ENCODE measurements around the gene ACAP1. TPM values are rescaled to one million over a fixed set of nuclear protein-coding genes. Genes with fewer than 3 reads are reported as not detected.

ACAP1 gene
- polyA plus RNA-seq, 1 donor (not counting 4 experiments of a cell fraction or from before 2014, with no cell fraction given): 1.7 TPM

DNA sequence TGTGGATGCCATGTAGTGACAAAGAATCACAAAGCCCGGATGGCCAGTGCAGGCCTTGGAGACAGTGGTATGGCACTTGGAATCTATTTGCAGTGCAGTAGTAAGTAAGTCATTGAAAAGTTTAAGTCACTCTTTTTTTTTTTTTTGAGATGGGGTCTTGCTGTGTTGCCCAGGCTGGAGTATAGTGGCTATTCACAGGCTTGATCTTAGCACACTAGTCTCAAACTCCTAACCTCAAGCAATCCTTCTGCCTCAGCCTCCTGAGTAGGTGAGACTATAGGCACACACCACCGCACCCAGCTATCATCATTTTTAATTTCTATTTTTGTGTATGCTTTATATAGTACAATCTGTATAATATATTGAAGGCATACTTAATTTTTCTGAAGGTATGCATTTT, 62.3 kb downstream of the ACAP1 start:
- Histone ChIP-seq H3K27ac (ENCODE audit: control insufficient read depth, insufficient read depth, low read length) (no peak overlapping the region), H3K4me1 (ENCODE audit: control insufficient read depth, extremely low read depth, insufficient read depth, low read length) (peaks cover 11% of the 10 kb centered on the region), H4K20me1 (ENCODE audit: control insufficient read depth, extremely low read depth, insufficient read depth, low read length) (no peaks in the 10 kb centered on the region), H3K9me3 (ENCODE audit: control insufficient read depth, low read depth, low read length) (no peaks in the 10 kb centered on the region), H3K9me1 (ENCODE audit: control insufficient read depth, extremely low read depth, insufficient read depth, low read length) (peaks cover 3% of the 10 kb centered on the region), H3K4me3 (ENCODE audit: control insufficient read depth in 2 of 3, extremely low read depth in 1 of 3, insufficient read depth in 2 of 3, low read depth in 1 of 3, low read length in 3 of 3) (no peak overlapping the region), H3K79me2 (ENCODE audit: control insufficient read depth, insufficient read depth, low read length) (peaks cover 10% of the 10 kb centered on the region), H2AFZ (ENCODE audit: control insufficient read depth, low read length) (no peak overlapping the region), H3K4me2 (ENCODE audit: control insufficient read depth, extremely low read depth, insufficient read depth, low read depth, low read length) (no peak overlapping the region), H3K27me3 (ENCODE audit: control insufficient read depth, extremely low read depth, insufficient read depth, low read length) (no peaks in the 10 kb centered on the region), H3K36me3 (ENCODE audit: control insufficient read depth in 2 of 2, extremely low read depth in 1 of 2, insufficient read depth in 2 of 2, low read length in 2 of 2) (no peaks in the 10 kb centered on the region), H3K9ac (ENCODE audit: control insufficient read depth, extremely low read depth, insufficient read depth, low read length) (no peak overlapping the region)
- no peak for FAIRE-seq
- no peak for TF ChIP-seq EZH2 (IDR thresholded peaks at IDR 0.05; ENCODE audit: low read length)
- TF ChIP-seq, protein P1, sequence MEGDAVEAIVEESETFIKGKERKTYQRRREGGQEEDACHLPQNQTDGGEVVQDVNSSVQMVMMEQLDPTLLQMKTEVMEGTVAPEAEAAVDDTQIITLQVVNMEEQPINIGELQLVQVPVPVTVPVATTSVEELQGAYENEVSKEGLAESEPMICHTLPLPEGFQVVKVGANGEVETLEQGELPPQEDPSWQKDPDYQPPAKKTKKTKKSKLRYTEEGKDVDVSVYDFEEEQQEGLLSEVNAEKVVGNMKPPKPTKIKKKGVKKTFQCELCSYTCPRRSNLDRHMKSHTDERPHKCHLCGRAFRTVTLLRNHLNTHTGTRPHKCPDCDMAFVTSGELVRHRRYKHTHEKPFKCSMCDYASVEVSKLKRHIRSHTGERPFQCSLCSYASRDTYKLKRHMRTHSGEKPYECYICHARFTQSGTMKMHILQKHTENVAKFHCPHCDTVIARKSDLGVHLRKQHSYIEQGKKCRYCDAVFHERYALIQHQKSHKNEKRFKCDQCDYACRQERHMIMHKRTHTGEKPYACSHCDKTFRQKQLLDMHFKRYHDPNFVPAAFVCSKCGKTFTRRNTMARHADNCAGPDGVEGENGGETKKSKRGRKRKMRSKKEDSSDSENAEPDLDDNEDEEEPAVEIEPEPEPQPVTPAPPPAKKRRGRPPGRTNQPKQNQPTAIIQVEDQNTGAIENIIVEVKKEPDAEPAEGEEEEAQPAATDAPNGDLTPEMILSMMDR (optimal IDR thresholded peaks at IDR 0.05 in 1 of 3, IDR thresholded peaks at IDR 0.05 in 1 of 3, conservative IDR thresholded peaks at IDR 0.05 in 1 of 3; ENCODE audit: extremely low read depth in 1 of 3, insufficient read depth in 2 of 3, low read length in 3 of 3): no peak
- dilution Hi-C loops (cut with MboI; ENCODE audit: extremely low pct_ligation_motif_present, low sequenced_read_pairs): no loop called here
- DNase-seq (ENCODE audit: low read depth, low spot score): no peak

Small RNAs within 50 kb of the gene (small RNA-seq; reads per million reads assigned to genes)
- gene AC026954.2 (ENCODE audit: insufficient read length in 3 of 3, low read depth in 3 of 3, low replicate concordance in 1 of 3): 0 reads per million in 3 experiments

Other genes starting within 250 kb of the ACAP1 start
- not detected in 3 replicates for gene ASGR2, start 221.7 kb upstream of the ACAP1 start, polyA plus RNA-seq
- 0.12 to 0.22 TPM (median 0.18 TPM) in 3 replicates for gene ASGR1, start 157.2 kb upstream of the ACAP1 start, polyA plus RNA-seq
- 4.5 to 7.2 TPM (median 5.5 TPM) in 3 replicates for gene DLG4, start 116.7 kb upstream of the ACAP1 start, polyA plus RNA-seq
- 300 to 633 TPM (median 301 TPM) in 3 replicates for gene ACADVL, start 116.6 kb upstream of the ACAP1 start, polyA plus RNA-seq
- gene DVL2, start 102.0 kb upstream of the ACAP1 start, polyA plus RNA-seq: 3.7 to 6.3 TPM (median 4.7 TPM) in 3 replicates
- 52.8 to 61.6 TPM (median 55.3 TPM) in 3 replicates for gene PHF23, start 97.1 kb upstream of the ACAP1 start, polyA plus RNA-seq
- 271 to 416 TPM (median 391 TPM) in 3 replicates for gene GABARAP, start 94.1 kb upstream of the ACAP1 start, polyA plus RNA-seq
- gene CTDNEP1, start 84.8 kb upstream of the ACAP1 start, polyA plus RNA-seq: 60.8 to 143 TPM (median 66.2 TPM) in 3 replicates
- 19.4 to 24.9 TPM (median 21.4 TPM) in 3 replicates for gene ELP5, start 84.3 kb upstream of the ACAP1 start, polyA plus RNA-seq
- gene CLDN7, start 74.1 kb upstream of the ACAP1 start, polyA plus RNA-seq: 6.3 to 9.0 TPM (median 6.8 TPM) in 3 replicates
- gene SLC2A4, start 54.8 kb upstream of the ACAP1 start, polyA plus RNA-seq: 0.05 TPM in 1 of 3 replicates, not detected in the others
- gene YBX2, start 41.9 kb upstream of the ACAP1 start, polyA plus RNA-seq: 0.01 to 0.05 TPM (median 0.05 TPM) in 3 replicates
- 769 to 1,493 TPM (median 948 TPM) in 3 replicates for gene EIF5A, start 28.9 kb upstream of the ACAP1 start, polyA plus RNA-seq
- 20.7 to 54.1 TPM (median 24.7 TPM) in 3 replicates for gene GPS2, start 21.2 kb upstream of the ACAP1 start, polyA plus RNA-seq
- gene NEURL4, start 7.2 kb upstream of the ACAP1 start, polyA plus RNA-seq: 11.3 to 18.9 TPM (median 13.5 TPM) in 3 replicates
- gene KCTD11, start 15.6 kb downstream of the ACAP1 start, polyA plus RNA-seq: 17.5 to 33.7 TPM (median 18.5 TPM) in 3 replicates
- not detected in 3 replicates for gene TMEM95, start 18.6 kb downstream of the ACAP1 start, polyA plus RNA-seq
- 10.6 to 15.8 TPM (median 12.1 TPM) in 3 replicates for gene TNK1, start 44.6 kb downstream of the ACAP1 start, polyA plus RNA-seq
- gene PLSCR3, start 58.0 kb downstream of the ACAP1 start, polyA plus RNA-seq: 30.5 to 82.8 TPM (median 36.9 TPM) in 3 replicates
- gene TMEM256, start 67.6 kb downstream of the ACAP1 start, polyA plus RNA-seq: 68.1 to 131 TPM (median 90.1 TPM) in 3 replicates
- 2.5 to 4.9 TPM (median 4.8 TPM) in 3 replicates for gene NLGN2, start 71.3 kb downstream of the ACAP1 start, polyA plus RNA-seq
- not detected in 3 replicates for gene SPEM1, start 83.8 kb downstream of the ACAP1 start, polyA plus RNA-seq
- gene SPEM2, start 89.1 kb downstream of the ACAP1 start, polyA plus RNA-seq: not detected in 3 replicates
- gene SPEM3, start 92.3 kb downstream of the ACAP1 start, polyA plus RNA-seq: not detected in 3 replicates
- gene TMEM102, start 98.9 kb downstream of the ACAP1 start, polyA plus RNA-seq: 6.8 to 10.0 TPM (median 9.1 TPM) in 3 replicates
- gene FGF11, start 103.0 kb downstream of the ACAP1 start, polyA plus RNA-seq: 27.4 to 46.9 TPM (median 30.4 TPM) in 3 replicates
- 13.1 to 51.3 TPM (median 22.0 TPM) in 3 replicates for gene CHRNB1, start 108.5 kb downstream of the ACAP1 start, polyA plus RNA-seq
- gene ZBTB4, start 143.1 kb downstream of the ACAP1 start, polyA plus RNA-seq: 20.9 to 23.9 TPM (median 21.8 TPM) in 3 replicates
- gene SLC35G6, start 144.9 kb downstream of the ACAP1 start, polyA plus RNA-seq: not detected in 3 replicates
- gene POLR2A, start 147.8 kb downstream of the ACAP1 start, polyA plus RNA-seq: 8.3 to 24.3 TPM (median 17.5 TPM) in 3 replicates
- gene TNFSF12, start 212.5 kb downstream of the ACAP1 start, polyA plus RNA-seq: 0.39 to 1.5 TPM (median 1.0 TPM) in 3 replicates
- gene TNFSF13, start 222.2 kb downstream of the ACAP1 start, polyA plus RNA-seq: 2.4 to 5.7 TPM (median 3.9 TPM) in 3 replicates
- 98.9 to 110 TPM (median 99.1 TPM) in 3 replicates for gene SENP3, start 225.4 kb downstream of the ACAP1 start, polyA plus RNA-seq
- 12.2 to 26.6 TPM (median 14.0 TPM) in 3 replicates for gene CD68, start 243.1 kb downstream of the ACAP1 start, polyA plus RNA-seq
- 57.8 to 71.5 TPM (median 63.0 TPM) in 3 replicates for gene MPDU1, start 247.3 kb downstream of the ACAP1 start, polyA plus RNA-seq